NCI-H2171 treated with DMSO at 0.1 percent for 48 hours (cell line): Measurements from ENCODE around the gene EMP2.
"Not testable (repeated sequence)": the region's sequence is repeated elsewhere in the genome, so short reads cannot be mapped to it uniquely, and the experiment has no call there.

Experiments
- DNase-seq: peaks from one replicate; lab custom pipeline; 2025; lab: John Stamatoyannopoulos, UW

Gene EMP2

DNA sequence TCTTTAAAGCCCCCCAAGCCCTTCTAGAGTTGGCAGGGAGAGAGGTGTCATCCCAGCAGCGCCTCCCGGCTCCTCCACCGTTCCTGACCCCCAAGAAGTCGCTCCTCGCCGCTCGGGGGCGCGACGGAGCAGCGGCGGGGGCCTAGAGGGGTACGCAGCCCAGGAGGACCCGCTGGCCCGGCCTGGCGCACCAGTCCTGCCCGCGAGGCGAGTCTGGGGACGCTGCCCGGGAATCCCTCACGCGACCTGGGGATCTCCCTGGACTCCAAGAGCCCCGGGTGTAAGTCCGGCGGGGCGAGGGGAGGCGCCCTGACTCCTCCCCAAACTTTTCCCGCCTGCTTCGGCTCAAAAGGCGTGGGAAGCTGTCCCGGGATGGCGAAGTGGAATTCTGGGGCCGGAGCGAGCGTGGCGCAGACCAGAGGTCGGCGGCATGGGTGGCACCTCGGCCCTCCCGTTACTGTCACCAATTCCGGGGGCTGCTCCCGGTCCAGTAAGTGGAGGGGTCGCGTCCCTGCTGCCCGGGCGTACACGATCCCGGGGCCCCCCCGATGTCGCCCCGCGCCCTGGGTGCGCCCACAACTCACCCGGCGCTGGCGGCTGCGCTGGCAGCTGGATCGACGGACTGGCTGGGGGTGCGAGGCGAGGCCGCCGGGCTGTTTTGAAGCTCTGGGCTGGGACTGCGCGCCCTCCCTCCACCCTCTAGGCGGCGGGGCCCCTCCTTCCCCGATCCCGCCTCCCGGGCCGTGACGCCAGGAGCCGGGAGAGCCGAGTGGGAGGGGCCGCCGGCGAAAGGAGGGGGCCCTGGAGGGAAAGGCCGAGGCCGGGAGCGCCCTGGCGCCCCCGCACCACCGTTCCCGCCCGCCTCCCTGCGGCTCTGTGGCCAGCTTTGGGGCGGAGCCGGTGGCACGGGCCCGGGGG lies at the start of gene EMP2:
TSS of gene EMP2 (minus strand) at position 634 of the 918 bp plus-strand sequence. CDS start 32,981 bp downstream, outside the sequence.
- DNase-seq, result peak; percentile 76

DNA sequence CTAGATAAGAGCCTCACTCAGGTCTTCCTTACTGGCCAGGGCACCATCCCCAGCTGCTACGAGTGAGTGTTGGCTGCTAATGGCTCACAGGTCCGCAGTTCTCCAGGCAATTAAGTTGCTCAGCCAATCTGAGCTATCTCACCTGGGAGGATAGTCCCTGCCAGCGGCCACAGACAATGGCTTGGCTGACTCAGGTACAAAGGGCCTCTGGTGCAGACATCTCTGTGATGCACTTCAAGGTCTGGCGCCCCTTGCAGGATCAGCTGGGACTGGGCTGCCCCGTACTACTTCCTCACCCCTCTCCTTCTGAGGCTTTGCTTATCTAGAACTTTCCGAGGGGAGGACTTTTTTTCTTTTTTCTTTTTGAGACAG lies 49.2 kb upstream of the EMP2 start:
- DNase-seq, result no peak

DNA sequence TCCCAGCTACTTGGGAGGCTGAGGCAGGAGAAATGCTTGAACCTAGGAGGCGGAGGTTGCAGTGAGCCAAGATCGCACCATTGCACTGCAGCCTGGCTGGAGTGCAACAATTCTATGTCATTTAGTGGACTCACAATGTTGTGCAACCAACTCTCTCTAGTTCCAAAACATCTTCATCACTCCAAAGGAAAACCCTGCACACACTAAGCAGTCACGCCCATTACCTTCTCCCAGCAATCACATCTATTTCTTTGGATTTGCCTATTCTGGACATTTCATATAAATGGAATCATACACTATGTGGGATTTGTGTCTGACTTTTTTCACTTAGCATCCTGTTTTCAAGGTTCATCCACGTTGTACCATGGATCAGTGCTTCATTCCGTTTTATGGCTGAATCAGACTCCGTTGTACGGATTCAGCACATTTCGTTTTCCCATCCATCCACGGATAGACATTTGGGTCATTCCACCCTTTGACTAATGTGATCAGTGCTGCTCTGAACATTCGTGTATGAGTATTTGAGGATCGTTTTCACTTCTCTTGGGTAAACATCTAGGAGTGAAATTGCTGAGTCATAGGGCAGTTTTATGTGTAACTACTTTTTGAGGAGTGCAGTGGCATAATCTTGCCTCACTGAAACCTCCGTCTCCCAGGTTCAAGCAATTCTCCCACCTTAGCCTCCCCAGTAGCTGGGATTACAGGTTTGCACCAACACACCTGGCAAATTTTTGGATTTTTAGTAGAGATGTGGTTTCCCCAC lies 45.4 kb upstream of the EMP2 start:
- DNase-seq, result peak; percentile 10

DNA sequence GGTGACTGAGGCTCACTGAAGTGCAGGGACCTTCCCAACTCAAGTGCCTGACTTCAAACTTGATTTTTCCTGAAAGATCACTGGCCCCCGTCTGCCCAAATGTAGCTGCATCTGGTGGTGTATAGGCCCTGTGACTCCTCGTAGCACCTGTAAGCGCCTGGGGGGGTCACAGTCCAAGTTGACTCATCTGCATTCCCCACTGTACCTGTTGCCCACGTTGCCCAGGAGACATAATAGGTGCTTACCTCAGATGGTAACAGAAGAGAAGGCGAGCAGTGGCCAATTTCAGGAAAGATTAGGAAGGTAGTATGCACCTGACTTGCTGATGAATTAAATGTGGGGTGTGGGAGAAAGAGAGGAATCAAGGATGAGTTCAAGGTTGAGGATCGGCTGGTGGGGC lies 44.1 kb upstream of the EMP2 start:
- no peak for DNase-seq

DNA sequence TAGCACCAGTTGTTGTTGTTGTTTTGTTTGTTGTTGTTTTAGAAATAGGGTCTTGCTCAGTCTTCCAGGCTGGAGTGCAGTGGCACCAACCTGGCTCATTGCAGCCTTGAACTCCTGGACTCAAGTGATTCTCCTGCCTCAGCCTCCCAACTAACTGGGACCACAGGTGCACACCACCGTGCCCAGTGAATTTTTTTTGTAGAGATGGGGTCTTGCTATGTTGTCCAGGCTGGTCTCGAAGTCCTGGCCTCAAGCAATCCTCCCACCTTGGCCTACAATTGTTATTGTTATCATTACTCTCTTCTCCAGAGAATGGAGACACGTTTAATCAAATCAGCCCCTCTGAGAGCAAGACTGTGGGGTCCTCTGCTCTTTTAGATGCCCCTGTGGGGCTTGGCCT lies 42.7 kb upstream of the EMP2 start:
- no peak for DNase-seq

GRCh38 chr16:10622036-10622921 lies 41.9 kb upstream of the EMP2 start:
- peak; percentile 93 for DNase-seq

GRCh38 chr16:10621216-10621949 lies 41.0 kb upstream of the EMP2 start:
- not testable (repeated sequence) for DNase-seq

DNA sequence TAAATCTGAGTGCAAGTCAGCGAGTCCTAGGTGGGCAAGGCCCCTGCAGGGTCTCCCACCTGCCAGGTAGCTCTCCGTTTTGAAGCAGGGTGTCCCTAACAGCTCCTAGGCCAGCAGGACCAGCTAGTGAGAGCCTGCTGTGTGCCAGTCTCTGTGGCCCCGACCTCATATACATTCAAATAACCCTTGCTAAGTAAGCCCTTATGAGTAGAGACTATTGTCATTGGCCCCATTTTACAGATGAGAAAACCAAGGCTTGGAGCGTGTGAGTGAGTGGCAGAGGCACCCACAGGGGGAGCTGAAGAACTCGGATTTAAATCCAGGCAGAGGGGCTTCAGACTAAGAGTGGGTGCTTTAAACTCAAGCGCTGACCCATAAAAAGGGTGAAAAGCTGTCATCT lies 39.7 kb upstream of the EMP2 start:
- DNase-seq, result no peak

DNA sequence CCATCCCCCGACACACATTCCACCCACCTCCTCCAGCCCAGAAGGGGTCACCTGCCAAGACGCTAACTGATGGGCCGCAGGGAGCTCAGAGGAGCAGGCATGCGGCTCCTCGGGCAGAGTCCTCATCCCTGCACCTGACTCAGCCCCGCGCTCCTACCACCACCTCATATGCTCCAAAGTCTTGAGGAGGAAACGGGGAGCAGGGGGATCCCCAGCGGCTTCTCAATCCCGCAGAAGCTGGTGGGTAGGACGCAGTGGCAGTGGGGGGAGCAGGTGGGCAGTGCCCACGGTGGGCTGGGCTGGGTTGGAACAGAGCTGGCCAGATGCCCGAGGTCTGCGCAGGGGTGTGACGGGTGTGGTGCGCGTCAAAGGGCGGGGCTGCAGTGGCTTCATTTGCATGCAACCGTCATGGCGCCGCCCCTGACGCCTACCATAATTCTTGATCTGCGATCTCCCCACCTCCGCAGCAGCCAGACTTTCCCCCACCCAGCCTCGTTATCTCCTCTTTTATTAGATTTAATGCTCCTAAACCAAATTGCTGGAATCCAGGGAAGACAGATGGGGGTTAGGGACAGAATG lies 39.0 kb upstream of the EMP2 start:
- peak; percentile 38 for DNase-seq

DNA sequence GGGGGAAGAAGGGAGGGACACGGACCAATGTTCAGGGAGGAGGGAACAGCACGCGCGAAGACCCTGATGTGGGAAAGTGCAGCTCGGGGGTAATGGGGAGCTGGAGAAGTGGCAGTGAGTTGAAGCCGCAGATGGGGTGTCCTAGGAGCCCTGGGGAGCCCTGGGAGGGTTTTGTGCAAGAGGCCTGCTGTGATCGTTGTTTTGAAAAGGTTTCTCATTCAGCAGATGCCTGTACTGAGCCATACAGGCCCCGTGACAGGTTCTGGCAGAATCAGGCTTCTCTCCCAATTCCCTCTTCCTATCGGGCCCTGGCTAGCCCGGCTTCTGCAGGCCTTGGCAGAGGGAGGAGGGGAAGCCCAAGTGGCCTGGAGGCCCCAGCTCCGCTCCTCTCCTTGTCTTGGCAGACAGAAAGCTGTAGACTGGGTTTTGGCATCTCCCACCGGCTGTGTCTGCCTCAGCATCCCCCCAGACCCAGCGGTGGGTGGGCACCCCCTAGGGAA lies 38.4 kb upstream of the EMP2 start:
- DNase-seq, result no peak

DNA sequence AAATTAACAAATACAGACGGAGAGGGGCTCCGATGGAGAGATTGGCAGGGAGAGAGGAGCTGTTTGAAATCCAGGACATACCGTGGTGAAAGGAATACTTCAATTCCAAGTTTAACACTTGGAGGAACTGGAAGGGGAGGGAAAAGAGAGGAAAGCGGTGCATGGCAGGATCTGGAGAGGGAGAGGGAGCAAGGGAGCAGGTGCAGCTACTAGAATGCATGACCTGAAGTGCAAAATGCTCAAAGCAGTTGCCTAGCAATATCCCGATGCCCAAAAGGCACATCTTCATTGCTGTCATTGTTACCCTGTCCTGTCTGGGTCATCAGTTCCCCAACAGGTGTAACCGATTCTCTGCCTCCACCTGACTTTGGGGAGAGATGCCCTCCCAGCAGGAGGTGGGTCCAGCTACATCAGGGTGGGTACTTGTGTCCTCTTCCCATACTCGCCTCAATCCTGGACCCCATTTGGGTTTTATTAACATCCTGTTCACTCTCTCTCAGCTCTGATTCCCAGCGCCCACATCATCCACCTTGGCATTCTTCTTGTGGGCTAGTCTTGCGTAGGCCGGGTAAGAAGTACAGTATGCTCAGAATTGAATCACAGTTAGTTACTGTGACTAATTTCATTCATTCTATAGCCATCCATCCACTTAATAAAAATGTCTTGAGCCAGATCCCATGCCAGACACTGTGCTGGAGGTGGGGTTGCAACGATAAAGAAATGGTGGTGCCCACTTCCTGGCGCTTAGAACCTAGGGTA lies 37.4 kb upstream of the EMP2 start:
- no peak for DNase-seq

- peak; percentile 91 for DNase-seq
Observed at GRCh38 chr16:10616756-10617640, 36.6 kb upstream of the EMP2 start.

DNA sequence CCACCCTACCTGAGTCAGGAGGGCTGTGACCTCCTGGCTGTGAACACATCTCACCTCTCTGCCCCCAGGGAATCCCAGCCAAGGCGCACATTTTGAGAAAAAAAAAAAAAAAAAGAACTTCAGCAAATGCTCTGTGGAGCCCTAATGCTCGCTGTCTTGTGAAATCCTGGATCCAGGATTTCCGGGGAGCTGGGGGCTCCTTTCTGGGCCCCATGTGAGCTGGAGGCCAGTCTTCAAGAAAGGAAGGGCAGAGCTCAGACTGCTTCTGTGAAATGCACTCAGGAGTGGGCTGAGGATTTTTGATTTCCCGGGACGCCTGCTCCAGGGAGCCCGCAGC lies 36.0 kb upstream of the EMP2 start:
- DNase-seq, result peak; percentile 76

DNA sequence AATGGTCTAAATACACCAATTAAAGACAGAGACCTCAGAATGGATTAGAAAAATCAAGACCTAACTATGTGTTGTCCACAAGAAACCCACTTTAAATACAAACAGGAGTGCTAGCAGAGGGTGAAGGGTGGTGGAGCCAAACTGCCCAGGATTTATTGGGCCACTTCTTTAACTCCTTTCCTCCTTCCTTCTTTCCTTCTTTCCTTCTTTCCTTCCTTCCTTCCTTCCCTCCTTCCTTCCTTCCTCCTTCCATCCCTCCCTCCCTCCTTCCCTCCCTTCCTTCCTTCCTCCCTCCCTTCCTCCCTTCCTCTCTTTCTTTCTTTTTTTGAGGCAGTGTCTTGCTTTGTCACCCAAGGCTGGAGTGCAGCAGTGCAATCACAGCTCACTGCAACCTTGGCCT lies 34.3 kb upstream of the EMP2 start:
- DNase-seq, result no peak

GRCh38 chr16:10613785-10614485 lies 33.5 kb upstream of the EMP2 start:
- no peak for DNase-seq

- no peak for DNase-seq
Observed at GRCh38 chr16:10612649-10613179, 32.3 kb upstream of the EMP2 start.

DNA sequence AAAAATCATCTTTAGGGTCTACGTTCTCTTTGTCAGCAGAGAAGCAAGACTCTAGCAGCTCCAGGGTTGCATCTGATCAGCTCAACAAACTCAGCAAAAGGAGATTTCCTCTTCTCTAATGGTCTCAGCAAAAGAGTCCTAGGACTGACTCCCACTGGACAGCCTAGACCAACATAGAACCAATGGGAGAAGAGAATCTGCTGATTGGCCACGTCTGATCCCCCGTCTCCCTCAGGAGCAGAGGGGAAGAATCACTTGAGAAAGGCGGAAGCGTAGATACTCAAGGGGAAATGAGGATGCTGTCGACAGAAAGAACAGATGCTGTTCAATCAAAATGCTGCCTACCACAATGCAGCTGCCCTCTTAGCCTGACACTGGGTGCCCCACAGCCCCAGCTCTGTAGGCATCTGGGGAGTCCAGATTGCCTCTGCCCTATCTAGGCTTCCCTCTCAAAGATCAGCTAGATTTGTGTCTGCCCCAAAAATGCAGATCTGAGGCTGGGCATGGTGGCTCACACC lies 31.5 kb upstream of the EMP2 start:
- DNase-seq, result peak; percentile 80
